NK-92 treated with Interleukin-12 subunit alpha and Interleukin-12 subunit beta, amount 100 ng/mL, for 24 hours (cell line): ENCODE results near the gene ZNF518A.

Experiments
- DNase-seq: peaks from one replicate; lab custom pipeline; 2025; lab: John Stamatoyannopoulos, UW

The ZNF518A gene, protein sequence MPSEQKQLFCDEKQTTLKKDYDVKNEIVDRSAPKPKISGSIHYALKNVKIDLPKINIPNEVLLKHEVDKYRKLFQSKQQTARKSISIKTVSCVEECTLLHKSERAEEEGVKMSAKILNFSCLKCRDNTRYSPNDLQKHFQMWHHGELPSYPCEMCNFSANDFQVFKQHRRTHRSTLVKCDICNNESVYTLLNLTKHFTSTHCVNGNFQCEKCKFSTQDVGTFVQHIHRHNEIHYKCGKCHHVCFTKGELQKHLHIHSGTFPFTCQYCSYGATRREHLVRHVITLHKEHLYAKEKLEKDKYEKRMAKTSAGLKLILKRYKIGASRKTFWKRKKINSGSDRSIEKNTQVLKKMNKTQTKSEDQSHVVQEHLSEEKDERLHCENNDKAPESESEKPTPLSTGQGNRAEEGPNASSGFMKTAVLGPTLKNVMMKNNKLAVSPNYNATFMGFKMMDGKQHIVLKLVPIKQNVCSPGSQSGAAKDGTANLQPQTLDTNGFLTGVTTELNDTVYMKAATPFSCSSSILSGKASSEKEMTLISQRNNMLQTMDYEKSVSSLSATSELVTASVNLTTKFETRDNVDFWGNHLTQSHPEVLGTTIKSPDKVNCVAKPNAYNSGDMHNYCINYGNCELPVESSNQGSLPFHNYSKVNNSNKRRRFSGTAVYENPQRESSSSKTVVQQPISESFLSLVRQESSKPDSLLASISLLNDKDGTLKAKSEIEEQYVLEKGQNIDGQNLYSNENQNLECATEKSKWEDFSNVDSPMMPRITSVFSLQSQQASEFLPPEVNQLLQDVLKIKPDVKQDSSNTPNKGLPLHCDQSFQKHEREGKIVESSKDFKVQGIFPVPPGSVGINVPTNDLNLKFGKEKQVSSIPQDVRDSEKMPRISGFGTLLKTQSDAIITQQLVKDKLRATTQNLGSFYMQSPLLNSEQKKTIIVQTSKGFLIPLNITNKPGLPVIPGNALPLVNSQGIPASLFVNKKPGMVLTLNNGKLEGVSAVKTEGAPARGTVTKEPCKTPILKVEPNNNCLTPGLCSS (N-terminal part only)

GRCh38 chr10:96129387-96130325 is at the start of gene ZNF518A:
TSS of gene ZNF518A (plus strand) at chr10:96130297. CDS start at chr10:96156323, 26,026 bp downstream.
- DNase-seq = peak; percentile 65

- DNase-seq = no peak
Observed at GRCh38 chr10:96082153-96082552, 47.9 kb upstream of the ZNF518A start.

- DNase-seq = no peak
Observed at GRCh38 chr10:96082748-96083147, 47.3 kb upstream of the ZNF518A start.

- DNase-seq = no peak
Observed at GRCh38 chr10:96089116-96089515, 41.0 kb upstream of the ZNF518A start.

- DNase-seq = peak; percentile 81
Observed at GRCh38 chr10:96089670-96090462, 40.2 kb upstream of the ZNF518A start.

DNA sequence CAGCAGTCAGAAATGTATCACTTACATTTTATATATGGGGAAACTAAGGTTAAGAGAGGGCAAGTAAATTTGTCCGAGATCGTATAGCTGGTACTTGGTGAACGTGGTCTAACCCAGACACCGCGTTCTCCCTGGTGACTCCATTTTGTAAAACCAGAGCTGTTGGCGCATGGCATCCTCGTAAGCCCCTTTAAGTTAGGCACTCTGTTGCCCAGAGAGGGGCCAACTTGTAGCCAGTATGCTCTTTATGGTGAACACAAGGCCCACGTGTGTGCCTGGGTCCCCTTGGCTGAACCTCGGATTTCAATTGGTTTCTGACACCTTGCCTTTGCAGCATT is 39.7 kb upstream of the ZNF518A start:
- no peak for DNase-seq

DNA sequence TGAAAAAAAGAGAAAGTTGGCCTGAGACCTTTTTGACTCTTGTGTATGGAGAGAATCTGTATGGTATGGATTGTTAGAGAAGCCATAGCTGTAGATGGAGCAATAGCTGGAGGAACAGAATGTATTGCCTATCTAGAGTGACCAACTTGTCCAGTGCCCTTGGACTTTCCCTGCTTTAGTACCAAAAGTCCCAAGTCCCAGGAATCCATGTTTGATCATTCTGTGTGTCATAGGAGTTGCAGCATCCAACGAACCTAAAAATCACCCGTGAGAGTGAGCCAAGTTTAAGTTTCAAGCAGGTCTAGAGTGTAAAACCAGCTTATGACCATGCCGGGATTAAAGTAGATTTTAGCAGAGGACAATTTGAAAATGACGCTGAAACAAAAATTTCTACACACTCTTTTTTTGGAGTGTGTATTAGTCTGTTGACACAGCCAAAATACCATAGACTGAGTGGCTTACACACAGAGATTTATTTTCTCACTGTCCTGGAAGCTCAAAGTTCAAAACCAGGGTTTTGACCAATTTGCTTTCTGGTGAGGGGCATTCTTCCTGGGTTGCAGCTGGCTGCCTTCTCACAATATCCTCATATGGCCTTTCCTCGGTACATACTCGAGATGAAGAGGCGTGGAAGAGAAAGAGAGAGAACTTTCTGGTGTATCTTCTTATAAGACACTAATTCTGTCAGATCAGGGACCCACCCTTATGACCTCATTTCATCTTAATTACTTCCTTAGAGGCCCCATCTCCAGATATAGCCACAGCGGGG is 36.9 kb upstream of the ZNF518A start:
- DNase-seq = no peak

- DNase-seq = no peak
Observed at GRCh38 chr10:96093948-96094347, 36.1 kb upstream of the ZNF518A start.

DNA sequence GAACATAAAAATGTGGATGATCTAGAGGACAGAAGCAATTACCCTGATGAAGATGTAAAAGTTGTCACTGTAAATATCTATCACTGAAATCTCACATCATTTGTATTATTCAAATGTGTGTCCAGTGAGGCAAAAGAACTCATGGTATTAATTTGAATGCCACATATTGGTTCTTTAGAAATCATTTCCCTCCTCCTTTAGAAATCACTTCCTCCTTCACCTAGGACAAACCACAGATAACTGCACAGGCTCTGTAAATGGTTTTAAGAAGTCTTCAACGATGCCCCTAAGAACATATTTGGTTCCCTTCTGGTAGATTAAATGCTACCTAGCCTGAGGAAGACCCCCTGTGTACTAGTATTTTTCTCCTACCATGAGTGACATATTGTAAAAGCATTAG is 33.1 kb upstream of the ZNF518A start:
- no peak for DNase-seq

- no peak for DNase-seq
Observed at GRCh38 chr10:96097865-96098264, 32.2 kb upstream of the ZNF518A start.

DNA sequence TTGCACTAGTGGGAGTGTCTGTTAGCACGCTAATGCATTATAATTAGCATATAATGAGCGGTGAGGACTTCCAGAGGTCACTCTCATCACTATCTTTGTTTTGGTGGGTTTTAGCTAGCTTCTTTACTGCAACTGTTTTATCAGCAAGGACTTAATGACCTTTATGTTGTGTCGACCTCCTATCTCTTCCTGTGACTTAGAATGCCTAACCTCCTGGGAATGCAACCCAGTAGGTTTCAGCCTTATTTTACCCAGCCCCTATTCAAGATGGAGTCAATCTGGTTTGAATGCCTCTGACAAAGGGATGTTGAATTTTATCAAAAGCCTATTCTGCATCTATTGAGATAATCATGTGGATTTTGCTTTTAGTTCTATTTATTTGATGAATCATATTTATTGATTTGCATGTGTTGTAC is 22.5 kb upstream of the ZNF518A start:
- no peak for DNase-seq

DNA sequence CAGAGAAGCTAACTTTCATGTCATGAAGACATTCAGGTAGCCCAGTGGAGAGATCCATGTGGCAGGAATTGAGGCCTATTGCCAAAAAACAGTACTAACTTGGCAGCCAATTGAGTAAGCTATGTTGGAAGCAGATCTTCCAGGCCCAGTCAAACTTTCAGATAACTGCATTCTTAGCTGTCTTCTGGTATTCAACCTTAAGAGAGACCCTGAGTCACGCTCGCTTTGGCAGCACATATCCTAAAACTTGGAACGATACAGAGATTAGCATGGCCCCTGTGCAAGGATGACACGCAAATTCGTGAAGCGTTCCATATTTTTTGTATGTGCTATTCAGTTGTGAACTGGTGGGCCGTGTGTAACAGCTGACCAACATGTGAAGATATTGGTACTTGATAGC is 17.6 kb upstream of the ZNF518A start:
- no peak for DNase-seq

DNA sequence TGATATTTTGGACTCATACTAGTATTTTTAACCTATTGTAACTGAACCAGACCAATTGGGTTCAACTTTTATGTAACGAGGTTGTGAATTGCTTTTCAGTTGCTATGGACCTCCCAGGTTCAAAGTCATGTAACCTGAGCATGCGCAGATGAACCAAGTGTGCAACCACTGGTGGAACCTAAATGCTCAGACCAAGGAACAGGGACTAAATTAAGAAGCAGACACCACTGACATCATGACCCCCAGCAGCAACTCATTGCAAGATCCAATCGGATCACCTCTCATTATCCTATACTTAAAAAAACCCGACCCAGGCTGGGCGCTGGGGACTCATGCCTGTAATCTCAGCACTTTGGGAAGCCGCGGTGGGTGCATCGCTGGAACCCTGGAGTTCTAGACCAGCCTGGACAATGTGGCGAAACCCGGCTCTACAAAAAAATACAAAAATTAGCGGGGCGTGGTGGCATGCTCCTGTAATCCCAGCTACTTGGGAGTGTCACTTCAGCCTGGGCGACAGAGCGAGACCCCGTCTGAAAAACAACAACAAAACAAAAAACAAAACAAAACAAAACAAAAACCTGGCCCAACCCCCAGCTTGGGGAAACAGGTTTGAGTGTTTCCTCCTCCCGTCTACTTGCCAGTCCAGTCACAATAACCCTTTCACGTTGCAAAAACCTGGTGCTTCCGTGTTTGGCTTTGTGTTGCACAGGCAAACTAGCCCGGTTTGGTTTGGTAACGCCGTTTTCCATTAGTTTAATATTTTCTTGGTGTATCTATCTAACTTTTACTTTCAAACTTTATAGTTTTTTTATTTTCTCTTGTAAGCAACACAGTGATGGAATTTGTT is 11.3 kb upstream of the ZNF518A start:
- DNase-seq = no peak

DNA sequence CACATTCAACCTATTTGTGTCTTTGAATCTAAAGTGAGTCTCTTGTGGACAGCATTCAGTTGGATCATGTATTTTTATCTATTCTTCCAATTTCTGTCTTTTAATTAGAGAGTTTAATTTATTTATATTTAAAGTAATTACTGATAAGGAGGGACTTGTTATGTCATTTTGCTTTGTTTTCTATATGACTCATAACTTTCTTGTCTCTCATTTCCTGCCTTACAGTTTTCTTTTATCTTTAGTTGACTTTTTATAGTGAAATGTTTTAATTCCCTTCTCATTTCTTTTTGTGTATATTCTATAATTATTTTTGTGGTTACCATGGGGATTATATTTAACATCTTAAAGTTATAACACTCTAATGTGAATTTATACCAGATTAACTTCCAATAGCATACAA is 7.3 kb upstream of the ZNF518A start:
- no peak for DNase-seq

- peak; percentile 24 for DNase-seq
Observed at GRCh38 chr10:96124230-96125141, 5.6 kb upstream of the ZNF518A start.

DNA sequence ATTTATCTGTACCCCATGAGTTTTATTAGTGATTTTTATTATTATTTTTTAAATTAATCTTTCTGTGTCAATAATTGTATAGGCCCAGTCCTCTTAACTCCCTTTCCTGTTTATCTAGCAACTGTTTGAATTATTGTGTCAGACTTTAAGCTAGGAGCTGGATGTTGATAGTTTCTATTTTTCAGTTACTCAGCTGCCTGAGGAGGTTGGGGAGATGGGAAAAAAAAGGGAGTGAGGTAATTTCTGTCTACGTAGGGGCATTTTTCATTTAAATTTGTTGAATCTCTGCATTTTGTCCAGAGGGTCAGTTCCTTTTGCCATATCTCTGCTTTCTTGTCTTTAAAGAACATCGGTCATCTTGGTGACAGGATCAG is 5.0 kb upstream of the ZNF518A start:
- DNase-seq = no peak

GRCh38 chr10:96130326-96130995 is 364 bp downstream of the ZNF518A start:
- DNase-seq = peak; percentile 62

DNA sequence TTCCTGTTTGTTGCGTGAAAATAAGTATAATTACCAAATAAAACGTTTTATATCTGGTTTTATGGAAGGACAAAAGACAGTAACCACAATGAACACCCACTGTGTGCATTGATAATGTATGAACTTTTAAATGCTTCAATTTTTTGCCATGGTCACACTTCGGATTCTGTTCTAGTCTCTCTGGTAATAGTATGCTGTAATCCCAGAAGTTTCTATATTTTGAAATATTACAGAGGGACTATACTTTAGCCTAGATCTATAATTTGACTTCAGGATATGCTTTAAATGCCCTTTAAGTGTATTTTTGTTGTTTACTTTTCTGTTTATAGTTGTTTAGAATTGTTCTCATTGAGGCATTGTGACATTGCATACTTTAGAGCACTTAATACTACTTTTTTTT is 1.5 kb downstream of the ZNF518A start:
- DNase-seq = no peak
